ENCODE data around the gene ECSIT.
A peak's percentile ranks its signal among the peaks of the same experiment; 100 is the strongest.

ECSIT gene

DNA sequence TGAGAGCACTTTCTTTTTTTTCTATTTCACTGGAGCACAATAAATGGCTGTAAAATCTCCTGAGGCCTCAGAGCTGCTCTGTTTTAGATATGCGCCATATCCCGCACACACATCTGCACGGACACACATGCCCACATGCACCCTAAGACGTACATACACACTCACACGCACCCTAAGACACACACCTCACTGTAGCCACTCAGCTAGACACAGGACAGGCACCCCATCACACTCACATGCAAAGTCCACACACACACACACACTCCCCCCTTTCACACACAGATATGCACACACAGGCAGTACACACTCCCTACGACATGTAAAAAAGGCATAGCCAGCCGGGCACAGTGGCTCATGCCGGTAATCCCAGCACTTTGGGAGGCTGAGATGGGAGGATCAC, 21.3 kb upstream of the ECSIT start:
- peaks cover 32% of the 10 kb centered on the region for H4K20me1 ChIP-seq

DNA sequence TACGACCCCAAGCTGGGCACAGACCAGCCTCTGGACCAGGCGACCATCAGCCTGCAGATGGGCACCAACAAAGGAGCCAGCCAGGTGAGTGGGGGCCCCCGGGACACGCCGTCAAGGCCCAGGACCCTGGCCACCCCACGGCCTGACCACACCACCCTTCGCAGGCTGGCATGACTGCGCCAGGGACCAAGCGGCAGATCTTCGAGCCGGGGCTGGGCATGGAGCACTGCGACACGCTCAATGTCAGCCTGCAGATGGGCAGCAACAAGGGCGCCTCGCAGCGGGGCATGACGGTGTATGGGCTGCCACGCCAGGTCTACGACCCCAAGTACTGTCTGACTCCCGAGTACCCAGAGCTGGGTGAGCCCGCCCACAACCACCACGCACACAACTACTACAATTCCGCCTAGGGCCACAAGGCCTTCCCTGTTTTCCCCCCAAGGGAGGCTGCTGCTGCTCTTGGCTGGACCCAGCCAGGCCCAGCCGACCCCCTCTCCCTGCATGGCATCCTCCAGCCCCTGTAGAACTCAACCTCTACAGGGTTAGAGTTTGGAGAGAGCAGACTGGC, 20.5 kb upstream of the ECSIT start:
- H3K27ac ChIP-seq = no peak overlapping the region

More for the DNA sequence above, 21.3 kb upstream of the ECSIT start:
- no peak for TF ChIP-seq Cebpa-rat (IDR thresholded peaks at IDR 0.05)
- Histone ChIP-seq H3K4me3 (no peak overlapping the region), H3K27me3 (no peaks in the 10 kb centered on the region), H3K9me3 (no peaks in the 10 kb centered on the region), H3K27ac (no peak overlapping the region), H3K36me3 (peaks cover 28% of the 10 kb centered on the region), H3K9ac (no peak overlapping the region), H3K4me2 (no peak overlapping the region), H3K4me1 (peaks cover 34% of the 10 kb centered on the region)

DNA sequence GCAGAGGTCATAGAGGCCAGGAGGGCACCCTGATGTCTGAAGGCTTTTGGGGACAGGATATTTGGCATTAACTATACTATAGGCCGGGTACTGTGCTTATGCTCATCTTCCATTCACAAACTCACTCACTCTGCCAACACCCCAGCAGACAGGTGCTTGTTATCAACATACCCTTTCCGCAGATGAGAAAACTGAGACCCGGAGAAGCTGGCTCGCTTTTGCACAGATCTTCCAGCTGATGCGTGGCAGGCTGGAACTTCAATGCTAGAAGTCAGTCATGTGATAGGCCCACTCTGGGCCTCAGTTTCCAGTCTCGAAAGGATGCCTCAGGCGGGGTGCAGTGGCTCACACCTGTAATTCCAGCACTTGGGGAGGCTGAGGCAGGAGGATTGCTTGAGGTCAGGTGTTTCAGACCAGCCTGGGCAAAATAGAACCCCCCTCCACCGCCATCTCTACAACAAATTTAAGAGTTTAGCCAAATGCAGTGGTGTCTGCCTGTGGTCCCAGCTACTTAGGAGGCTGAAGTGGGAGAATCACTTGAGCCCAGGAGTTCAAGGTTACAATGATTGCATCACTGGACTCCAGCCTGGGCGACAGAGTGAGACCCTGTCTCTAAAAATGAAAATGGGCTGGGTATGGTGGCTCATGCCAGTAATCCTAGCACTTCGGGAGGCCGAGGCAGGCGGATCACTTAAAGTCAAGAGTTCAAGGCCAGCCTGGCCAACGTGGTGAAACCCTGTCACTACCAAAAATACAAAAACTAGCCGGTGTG, 19.2 kb upstream of the ECSIT start:
- Histone ChIP-seq H3K4me2 (no peak overlapping the region), H3K4me1 (peaks cover 13% of the 10 kb centered on the region), H3K27me3 (no peaks in the 10 kb centered on the region), H3K9me3 (no peaks in the 10 kb centered on the region), H3K4me3 (no peak overlapping the region), H3K27ac (no peak overlapping the region), H3K36me3 (peaks cover 21% of the 10 kb centered on the region), H3K9ac (no peak overlapping the region), H4K20me1 (peaks cover 10% of the 10 kb centered on the region)
- TF ChIP-seq Cebpa-rat (IDR thresholded peaks at IDR 0.05) = no peak

More for the DNA sequence above, 20.5 kb upstream of the ECSIT start:
- Histone ChIP-seq H4K20me1 (peaks cover 24% of the 10 kb centered on the region), H3K9me3 (no peaks in the 10 kb centered on the region), H3K9ac (no peak overlapping the region), H3K27me3 (no peaks in the 10 kb centered on the region), H3K4me3 (no peak overlapping the region), H3K4me2 (no peak overlapping the region), H3K4me1 (peaks cover 26% of the 10 kb centered on the region), H3K36me3 (peaks cover 28% of the 10 kb centered on the region)
- TF ChIP-seq Cebpa-rat (IDR thresholded peaks at IDR 0.05) = no peak

DNA sequence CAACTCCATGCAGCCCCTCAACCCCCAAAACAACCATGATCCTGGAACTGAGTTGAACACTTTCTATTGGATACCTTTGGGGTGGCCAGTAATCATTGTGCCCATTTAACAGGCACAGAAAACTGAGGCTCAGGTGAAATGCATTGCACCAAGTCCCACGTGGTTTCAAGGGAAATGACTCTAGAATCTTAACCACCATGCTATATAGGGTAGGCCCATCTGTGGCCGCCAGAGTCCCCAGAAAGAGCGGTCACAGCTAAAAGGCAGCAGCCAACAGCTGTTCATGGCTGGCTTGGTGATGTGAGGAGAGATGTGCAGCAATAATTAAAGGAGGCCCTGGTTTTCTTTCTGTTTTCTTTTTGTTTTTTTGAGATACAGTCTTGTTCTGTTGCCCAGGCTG, 12.3 kb upstream of the ECSIT start:
- Histone ChIP-seq H3K4me2 (no peak overlapping the region), H3K36me3 (no peaks in the 10 kb centered on the region), H3K27ac (no peak overlapping the region), H4K20me1 (no peaks in the 10 kb centered on the region), H3K27me3 (peaks cover 12% of the 10 kb centered on the region; the same call in 1 of the 2 replicates), H3K4me3 (no peak overlapping the region), H3K9ac (no peak overlapping the region), H3K4me1 (0 out of 2 replicates have a peak, but pooled peaks cover under 1% of the 10 kb centered on the region), H3K9me3 (no peaks in the 10 kb centered on the region)
- TF ChIP-seq Cebpa-rat (IDR thresholded peaks at IDR 0.05) = no peak

DNA sequence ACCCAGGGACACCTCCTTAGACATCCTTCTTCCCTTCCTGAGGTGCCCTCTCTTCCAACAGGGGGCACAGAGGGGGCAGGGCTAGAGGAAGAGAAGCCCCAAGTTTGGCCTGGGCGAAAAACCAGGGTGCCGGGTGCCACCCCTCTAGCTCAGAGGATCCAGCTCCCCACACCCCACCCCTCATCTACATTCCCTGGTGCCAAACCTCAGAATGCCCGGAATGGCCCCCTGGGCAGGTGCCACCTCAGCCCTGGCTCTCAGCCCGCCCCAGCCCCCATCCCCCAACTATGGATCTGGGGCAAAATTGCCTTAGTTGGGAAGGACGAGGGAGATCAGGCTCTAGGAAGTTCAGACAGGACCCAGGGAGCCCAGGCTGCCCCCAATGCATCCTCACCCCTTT, 11.7 kb upstream of the ECSIT start:
- 0 out of 2 replicates have a peak, but pooled peaks cover 6% of the 10 kb centered on the region for H3K4me1 ChIP-seq
- H3K4me3 ChIP-seq = no peak overlapping the region
- TF ChIP-seq Cebpa-rat (IDR thresholded peaks at IDR 0.05) = no peak
- no peak overlapping the region for H3K27ac ChIP-seq
- H4K20me1 ChIP-seq = no peaks in the 10 kb centered on the region
- no peaks in the 10 kb centered on the region for H3K36me3 ChIP-seq
- no peak overlapping the region for H3K4me2 ChIP-seq
- peaks cover 12% of the 10 kb centered on the region; the same call in 1 of the 2 replicates for H3K27me3 ChIP-seq
- H3K9ac ChIP-seq = no peak overlapping the region
- no peaks in the 10 kb centered on the region for H3K9me3 ChIP-seq

DNA sequence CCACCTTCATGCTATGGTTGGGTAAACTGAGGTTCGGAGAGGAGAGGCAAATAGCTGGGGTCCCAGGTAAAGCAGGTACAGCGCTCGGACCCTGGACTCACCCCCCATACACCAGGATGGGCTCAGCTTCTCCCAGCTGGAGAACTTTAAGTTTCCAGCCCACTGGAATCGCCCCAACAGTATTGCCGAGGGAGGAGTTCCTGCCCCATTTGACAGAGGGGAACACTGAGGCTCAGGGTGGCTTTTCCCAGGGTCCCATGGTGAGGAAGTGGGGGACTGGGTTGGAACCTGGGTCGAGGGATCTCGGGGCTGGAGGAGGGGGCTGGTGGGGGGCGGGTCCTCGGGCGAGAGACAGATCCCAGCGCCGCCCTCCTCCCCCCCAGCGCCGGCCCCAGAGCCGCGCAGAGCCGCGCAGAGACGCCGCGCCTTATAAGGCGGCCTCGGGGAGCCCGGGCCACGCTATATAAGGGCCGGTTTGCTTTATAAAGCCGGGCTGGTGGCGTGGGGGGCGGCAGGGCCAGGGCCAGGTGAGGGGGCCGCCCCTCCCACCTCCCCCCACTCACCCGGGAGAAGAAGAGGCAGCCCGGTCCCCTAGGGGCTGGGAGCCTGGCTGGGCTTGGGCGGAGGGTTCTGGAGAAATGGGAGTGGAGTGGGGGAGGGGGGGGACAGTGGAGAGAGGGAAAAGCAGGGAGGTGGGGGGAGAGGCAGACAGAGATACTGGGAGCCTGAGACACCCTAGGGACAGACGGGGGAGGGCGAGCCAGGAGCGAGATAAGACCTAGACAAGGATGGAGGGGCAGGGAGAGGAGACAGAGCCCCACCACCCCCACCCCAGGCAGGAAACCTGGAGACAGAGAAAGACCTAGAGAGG, 10.8 kb upstream of the ECSIT start:
- no peaks in the 10 kb centered on the region for H3K36me3 ChIP-seq

DNA sequence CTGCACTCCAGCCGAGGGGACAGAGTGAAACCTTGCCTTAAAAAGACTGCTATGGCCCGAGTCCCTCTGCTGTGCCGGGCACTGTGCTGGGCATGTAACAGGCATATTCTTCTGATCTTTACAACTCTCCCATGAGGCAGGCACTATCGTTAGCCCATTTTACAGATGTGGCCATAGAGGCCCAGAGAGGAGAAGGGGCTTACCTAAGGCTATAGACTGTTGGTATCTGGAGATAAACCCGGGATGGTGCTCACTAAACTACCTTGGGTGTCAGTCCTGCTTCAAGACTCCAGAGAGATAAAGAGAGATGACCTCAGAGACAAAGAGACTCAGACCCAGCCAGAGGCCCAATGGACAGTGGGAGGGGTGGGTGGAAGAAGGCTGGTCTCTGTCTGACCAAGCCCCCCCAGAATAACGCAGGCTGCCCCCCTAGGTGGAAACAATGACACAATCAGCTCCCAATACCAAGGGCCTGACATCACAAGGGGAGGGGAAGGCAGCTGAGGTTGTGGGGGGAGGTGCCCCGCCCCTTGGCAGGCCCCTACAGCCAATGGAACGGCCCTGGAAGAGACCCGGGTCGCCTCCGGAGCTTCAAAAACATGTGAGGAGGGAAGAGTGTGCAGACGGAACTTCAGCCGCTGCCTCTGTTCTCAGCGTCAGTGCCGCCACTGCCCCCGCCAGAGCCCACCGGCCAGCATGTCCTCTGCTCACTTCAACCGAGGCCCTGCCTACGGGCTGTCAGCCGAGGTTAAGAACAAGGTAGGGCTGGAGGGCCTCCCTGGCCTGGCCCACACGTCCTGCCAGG, 9.5 kb upstream of the ECSIT start, which contains the start of gene CNN1:
Gene CNN1, plus strand, starts transcription at position 620 of the 805 bp plus-strand sequence. Its CDS starts 77 bp downstream, at position 697.
- Histone ChIP-seq H3K36me3 (no peaks in the 10 kb centered on the region), H3K4me3 (no peak within 1 kb of the TSS), H3K4me2 (peak within 1 kb of the TSS; percentile 17; the same call in 1 of the 2 replicates), H3K27ac (no peak within 1 kb of the TSS), H3K27me3 (peaks cover 12% of the 10 kb centered on the region; the same call in 1 of the 2 replicates), H3K9ac (no peak within 1 kb of the TSS), H3K4me1 (0 out of 2 replicates have a peak, but pooled peaks cover 8% of the 10 kb centered on the region), H4K20me1 (no peaks in the 10 kb centered on the region), H3K9me3 (no peaks in the 10 kb centered on the region)
- TF ChIP-seq Cebpa-rat (IDR thresholded peaks at IDR 0.05) = no peak

More for the DNA sequence above, 10.8 kb upstream of the ECSIT start:
- TF ChIP-seq Cebpa-rat (IDR thresholded peaks at IDR 0.05) = no peak
- H3K9ac ChIP-seq = no peak overlapping the region
- H3K4me2 ChIP-seq = no peak overlapping the region
- no peak overlapping the region for H3K27ac ChIP-seq
- H3K4me1 ChIP-seq = 0 out of 2 replicates have a peak, but pooled peaks cover 8% of the 10 kb centered on the region
- H3K27me3 ChIP-seq = peaks cover 12% of the 10 kb centered on the region; the same call in 1 of the 2 replicates
- no peaks in the 10 kb centered on the region for H3K9me3 ChIP-seq
- H4K20me1 ChIP-seq = no peaks in the 10 kb centered on the region
- no peak overlapping the region for H3K4me3 ChIP-seq

DNA sequence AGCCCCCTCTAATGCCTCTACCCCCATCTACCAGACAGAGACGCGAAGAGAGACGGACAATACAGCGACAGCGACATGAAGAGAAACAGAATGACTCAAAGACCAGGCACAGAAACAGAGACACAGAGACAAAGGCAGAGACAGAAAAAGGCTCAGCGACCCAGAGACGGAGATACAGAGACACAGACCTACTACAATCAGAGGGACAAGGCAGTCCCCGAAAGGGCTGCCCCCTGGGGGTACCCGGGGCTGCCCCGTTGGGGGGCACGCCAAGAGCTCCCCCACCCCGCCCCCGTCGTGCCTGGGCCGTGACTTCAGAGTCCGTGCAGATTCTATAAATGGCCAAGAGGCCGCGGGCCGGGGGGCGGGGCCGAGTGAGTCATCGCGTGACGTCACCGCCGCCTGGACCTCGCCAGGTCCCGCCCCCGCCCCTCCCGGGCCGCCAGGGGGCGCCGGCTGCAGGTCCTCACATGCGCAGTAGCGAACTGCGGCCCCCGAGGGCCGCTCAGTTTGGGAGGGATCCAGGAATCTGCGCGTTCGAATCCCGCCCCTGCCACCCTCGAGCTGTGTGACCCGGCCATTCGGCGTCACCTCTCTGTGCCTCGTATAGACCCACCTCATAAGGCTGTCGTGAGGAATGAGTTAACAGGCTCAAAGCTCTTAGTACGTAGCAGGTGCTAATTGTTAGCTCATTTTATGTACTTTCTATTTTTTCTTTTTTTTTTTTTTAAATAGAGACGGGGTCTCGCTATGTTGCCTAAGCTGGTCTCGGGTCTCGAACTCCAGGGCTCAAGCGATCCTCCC, 7.1 kb upstream of the ECSIT start:
- H3K27ac ChIP-seq = no peak overlapping the region
- TF ChIP-seq Cebpa-rat (IDR thresholded peaks at IDR 0.05) = no peak
- H3K4me3 ChIP-seq = no peak overlapping the region
- H4K20me1 ChIP-seq = no peaks in the 10 kb centered on the region
- peak overlapping the region; percentile 61 for H3K4me2 ChIP-seq
- peaks cover 12% of the 10 kb centered on the region; the same call in 1 of the 2 replicates for H3K27me3 ChIP-seq
- no peaks in the 10 kb centered on the region for H3K9me3 ChIP-seq
- H3K4me1 ChIP-seq = 0 out of 2 replicates have a peak, but pooled peaks cover 8% of the 10 kb centered on the region
- no peak overlapping the region for H3K9ac ChIP-seq
- H3K36me3 ChIP-seq = no peaks in the 10 kb centered on the region

Measured in BLaER1 (cell line).